ENCODE results near the gene COL23A1.

The COL23A1 gene

GRCh38 chr5:178554311-178554710 is 35.9 kb downstream of the COL23A1 start:
- no peak for DNase-seq

- no peak for DNase-seq
Measured at GRCh38 chr5:178553517-178553916, 36.7 kb downstream of the COL23A1 start.

DNA sequence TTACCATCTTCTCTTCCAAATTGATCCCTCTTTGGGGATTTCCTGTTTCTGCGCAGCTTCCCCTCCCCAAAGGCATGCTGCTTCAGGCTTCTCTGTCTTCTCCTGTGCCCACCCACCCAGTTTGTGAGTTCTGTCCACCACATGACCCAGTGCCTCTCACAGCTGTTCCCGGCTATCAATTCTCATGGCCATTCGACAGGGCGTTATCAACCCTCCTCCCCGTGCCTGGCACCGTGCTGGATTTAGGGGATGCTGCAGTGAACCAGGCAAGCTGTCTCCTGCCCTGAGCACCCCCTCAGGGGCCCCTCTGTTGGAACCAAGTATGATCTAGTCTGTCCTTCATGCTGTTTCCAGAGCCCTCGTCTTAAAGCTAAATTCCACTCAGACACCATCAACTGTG is 38.7 kb downstream of the COL23A1 start:
- no peak for DNase-seq

GRCh38 chr5:178551059-178551458 is 39.1 kb downstream of the COL23A1 start:
- no peak for DNase-seq

DNA sequence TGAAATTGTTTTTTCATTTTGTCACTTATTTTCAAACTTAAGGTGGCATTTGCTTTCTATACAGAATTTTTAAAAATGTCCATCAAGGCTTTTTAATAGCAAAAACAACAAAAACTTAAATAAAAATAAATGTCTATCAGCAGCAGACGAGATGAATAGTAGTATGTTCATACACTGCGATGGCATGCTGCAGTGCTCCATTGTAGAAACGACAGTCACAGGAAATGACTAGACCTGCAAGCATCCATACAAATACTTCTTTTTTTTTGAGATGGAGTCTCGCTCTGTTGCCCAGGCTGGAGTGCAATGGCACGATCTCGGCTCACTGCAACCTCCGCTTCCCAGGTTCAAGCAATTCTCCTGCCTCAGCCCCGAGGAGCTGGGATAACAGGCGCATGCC is 41.4 kb downstream of the COL23A1 start:
- DNase-seq: no peak

GRCh38 chr5:178547753-178548415 is 42.3 kb downstream of the COL23A1 start:
- no peak for DNase-seq

GRCh38 chr5:178547052-178547666 is 43.0 kb downstream of the COL23A1 start:
- no peak for DNase-seq

DNA sequence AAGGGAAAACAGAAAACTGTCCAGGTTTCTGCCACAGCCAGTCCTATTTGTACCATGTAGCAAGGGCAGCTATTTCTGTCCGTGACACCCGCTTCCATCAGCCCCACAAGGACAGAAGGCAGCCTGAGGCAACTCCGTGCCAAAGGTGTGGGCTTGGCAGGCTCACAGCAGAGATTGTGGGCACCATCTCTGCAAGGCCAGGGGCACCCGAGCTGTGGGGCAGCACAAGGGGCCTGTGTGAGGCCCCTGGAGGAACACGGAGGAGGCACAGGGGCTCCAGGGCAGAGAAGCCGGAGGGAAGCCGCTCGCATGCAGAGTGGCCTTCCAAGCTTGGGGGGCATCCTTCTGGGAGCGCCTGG is 43.5 kb downstream of the COL23A1 start:
- DNase-seq: no peak

GRCh38 chr5:178545941-178546674 is 44.1 kb downstream of the COL23A1 start:
- DNase-seq: no peak

GRCh38 chr5:178545176-178545575 is 45.0 kb downstream of the COL23A1 start:
- no peak for DNase-seq

DNA sequence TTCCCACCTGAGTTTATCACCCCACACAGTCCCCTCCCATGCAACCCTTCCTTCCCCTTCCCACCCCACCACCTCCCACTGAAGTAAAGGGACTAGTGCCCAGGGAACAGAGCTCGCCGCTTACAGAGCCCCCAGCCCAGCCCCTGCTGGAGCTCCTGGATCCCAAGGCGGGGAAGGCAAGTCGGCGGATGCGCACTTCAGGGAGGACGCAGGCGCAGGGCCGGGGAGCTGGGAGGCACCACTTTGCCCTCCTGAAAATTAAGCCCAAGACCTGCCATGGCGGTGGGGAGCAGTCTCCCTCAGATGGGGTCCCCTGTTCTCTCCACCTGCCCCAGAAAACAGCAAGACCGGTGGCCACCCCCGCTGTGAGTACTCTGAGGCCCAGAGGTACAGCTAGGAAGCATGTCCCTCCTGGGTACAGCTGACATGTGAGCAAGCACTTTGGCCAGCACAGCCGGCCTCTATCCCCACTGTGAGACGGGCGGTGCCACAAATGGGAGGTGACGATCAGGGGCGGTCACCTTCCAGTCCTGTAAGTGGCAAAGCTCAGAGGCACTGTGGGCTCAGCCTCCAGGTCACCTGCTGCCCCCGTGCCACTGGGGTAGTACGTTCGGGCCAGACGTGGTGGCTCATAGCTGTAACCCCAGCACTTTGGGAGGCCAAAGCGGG is 45.9 kb downstream of the COL23A1 start:
- no peak for DNase-seq

- no peak for DNase-seq
Measured at GRCh38 chr5:178542455-178542854, 47.7 kb downstream of the COL23A1 start.

DNA sequence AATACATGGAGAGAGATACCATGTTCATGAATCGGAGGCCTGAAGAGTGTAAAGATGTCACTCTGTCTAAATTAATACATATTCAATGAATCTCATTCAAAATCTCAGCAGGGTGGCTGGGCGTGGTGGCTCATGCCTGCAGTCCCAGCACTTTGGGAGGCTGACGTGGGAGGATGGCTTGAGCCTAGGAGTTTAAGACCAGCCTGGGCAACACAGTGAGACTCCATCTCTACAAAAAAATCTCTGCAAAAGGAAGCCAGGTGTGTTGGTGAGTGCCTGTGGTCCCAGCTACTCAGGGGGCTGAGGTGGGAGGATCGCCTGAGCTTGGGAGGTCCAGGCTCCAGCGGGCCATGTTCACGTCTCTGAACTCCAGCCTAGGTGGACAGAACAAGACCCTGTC is 49.7 kb downstream of the COL23A1 start:
- DNase-seq: no peak

- no peak for DNase-seq
Measured at GRCh38 chr5:178538741-178539229, 51.4 kb downstream of the COL23A1 start.

DNA sequence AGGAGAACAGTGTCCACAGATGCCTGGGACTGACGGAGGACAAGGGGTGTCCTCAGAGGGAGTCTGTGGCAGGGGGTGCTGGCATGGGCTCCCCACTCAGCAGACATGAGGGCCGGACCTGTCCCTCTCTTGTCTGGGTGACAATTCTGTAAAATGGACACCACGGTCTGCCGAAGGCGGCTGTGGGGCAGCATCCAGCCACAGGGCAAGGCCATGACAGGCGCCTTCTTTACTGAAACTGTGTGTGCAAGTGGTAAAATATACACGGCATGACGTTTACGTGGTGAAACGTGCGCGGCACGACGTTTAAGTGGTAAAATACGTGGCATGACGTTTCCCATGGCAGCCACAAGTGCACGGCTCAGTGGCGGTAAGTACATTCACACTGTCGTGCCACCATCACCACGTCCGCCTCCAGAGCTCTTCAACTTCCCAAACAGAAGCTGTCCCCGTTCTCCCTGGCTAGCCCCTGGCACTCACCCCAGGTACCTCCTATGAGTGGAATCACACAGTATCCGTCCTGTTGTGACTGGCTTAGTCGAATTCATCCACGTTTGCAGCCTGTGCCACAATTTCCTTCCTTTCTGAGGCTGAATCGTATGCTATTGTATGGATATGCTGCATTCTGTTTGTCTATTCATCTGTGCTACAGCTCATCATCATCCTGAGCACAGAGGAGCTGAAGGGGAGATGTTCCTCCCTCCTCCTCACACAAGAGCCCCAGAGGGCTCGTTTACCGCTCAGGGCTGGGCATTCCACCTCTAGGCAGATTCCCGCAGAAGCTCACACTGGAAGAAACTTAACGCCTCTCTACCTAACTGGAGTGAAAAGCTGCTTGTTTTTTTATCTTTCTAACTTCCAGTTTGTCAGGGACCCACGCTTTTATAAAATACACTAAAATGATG is 52.5 kb downstream of the COL23A1 start:
- no peak for DNase-seq

GRCh38 chr5:178536541-178537466 is 53.4 kb downstream of the COL23A1 start:
- DNase-seq: no peak

GRCh38 chr5:178535299-178536175 is 54.7 kb downstream of the COL23A1 start:
- no peak for DNase-seq

DNA sequence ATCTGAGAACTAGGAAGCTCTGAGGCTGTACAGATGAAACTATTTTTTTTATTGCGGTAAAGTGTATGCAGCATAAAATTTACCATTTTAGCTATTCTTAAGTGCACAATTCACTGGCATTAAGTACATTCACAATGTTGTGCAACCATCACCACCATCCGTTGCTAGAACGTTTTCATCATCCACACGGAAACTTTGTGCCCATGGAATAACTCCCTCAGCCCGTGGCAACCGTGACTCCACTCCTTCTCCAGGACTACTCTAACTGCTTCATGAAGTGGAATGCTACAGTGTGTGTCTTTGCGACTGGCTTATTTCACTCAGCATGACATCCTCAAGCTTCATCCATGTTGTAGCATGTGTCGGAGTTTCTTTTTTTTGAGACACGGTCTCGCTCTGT is 57.1 kb downstream of the COL23A1 start:
- no peak for DNase-seq

GRCh38 chr5:178532666-178533065 is 57.5 kb downstream of the COL23A1 start:
- DNase-seq: no peak

- DNase-seq: no peak
Measured at GRCh38 chr5:178532236-178532635, 58.0 kb downstream of the COL23A1 start.
